ENCODE measurements around the gene TDRD9. TPM values are rescaled to one million over a fixed set of nuclear protein-coding genes. Genes with fewer than 3 reads are reported as not detected.

TDRD9 gene
- total RNA-seq, 1 donor from 2014 or later, result not detected

DNA sequence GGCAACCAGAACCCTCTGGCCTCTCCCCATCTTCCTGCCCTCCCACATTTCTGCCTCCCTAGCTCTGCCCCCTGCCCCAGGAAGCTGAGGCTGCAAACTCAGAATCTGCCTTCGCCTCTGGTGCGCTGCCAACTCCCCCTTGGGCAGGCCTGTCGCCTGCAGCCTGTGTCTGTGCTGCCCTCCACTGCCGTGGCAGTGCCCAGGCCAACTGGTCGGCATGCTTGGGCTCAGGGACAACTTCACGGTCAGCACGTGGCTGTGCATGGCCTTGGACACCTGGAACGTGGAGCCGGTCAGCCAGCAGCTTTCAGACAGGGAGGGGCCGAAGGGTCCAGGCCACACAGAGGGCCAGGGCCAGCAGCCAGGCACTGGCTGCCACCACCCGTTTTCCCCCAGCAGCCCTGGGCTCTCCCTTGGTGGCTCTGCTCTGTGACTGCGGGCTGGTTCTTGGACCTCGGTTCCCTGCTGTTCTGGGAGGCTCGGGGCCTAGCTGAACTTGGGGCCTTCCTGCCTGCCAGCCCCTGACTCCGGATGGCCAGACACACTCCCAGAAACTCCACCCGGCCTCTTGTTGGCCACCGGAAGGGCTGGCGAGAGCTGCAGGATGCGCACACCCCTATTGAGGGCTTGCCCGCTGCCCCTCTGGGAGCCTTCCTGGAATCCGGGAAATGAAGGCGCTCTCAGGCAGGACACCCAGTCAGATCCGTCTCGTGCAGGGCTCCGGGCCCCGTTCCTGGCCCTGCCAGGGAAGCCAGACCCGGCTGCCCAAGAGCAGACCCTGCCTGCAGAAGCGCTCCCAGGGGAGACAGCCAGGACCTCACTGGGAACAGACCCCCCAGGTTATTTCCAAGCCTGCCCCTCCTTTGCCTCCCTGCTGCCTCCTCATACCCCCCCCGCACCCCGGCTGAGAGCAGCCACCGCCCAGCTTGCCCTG, 46.7 kb upstream of the TDRD9 start:
- H3K36me3 Mint-ChIP-seq, result no peaks in the 10 kb centered on the region
- no peak for DNase-seq (ENCODE audit: extremely low spot score, unreplicated experiment)
- H3K9me3 Mint-ChIP-seq, result no peaks in the 10 kb centered on the region
- H3K4me1 Mint-ChIP-seq (ENCODE audit: unreplicated experiment), result peaks cover 19% of the 10 kb centered on the region
- H3K27ac Mint-ChIP-seq, result no peak overlapping the region
- TF ChIP-seq, protein P1, sequence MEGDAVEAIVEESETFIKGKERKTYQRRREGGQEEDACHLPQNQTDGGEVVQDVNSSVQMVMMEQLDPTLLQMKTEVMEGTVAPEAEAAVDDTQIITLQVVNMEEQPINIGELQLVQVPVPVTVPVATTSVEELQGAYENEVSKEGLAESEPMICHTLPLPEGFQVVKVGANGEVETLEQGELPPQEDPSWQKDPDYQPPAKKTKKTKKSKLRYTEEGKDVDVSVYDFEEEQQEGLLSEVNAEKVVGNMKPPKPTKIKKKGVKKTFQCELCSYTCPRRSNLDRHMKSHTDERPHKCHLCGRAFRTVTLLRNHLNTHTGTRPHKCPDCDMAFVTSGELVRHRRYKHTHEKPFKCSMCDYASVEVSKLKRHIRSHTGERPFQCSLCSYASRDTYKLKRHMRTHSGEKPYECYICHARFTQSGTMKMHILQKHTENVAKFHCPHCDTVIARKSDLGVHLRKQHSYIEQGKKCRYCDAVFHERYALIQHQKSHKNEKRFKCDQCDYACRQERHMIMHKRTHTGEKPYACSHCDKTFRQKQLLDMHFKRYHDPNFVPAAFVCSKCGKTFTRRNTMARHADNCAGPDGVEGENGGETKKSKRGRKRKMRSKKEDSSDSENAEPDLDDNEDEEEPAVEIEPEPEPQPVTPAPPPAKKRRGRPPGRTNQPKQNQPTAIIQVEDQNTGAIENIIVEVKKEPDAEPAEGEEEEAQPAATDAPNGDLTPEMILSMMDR (conservative IDR thresholded peaks at IDR 0.05), result no peak
- H3K4me3 Mint-ChIP-seq, result no peak overlapping the region
- peaks cover 3% of the 10 kb centered on the region for H3K27me3 Mint-ChIP-seq

DNA sequence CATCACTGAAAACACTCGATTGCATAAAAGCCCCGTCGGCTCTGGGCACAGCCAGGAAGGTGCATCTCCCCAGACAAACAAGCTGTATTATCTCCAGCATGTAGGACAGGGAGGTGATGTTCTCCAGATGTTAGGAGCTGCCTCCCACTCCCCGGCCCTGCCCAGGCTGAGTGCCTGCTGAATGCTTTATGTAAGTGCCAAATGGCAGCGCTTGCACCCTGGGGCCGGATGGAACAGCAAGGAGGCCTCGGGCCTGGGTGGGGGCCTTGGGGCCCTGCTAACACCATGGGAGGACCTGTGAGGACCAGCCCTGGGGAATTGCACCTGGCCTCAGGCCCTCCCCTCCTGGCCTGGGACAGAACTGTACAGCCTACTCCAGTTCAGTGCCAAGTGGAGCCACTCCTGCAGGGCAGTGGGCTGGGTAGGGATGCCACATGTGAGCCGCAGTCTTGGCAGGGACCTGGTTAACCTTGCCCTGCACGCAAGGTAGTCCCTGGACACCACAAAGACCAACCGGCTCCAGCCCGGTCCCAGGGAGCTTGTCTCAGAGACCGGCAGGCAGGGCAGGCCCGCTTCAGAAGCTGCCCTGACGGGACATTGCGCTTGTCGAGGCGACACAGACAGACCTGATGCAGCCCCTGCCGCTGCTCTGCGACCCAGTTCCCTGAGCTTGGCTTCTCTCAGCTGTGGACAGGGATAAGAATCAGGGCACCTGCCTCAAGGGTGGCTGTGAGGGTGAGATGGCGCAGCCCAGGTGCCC, 45.6 kb upstream of the TDRD9 start:
- Mint-ChIP-seq H3K4me1 (ENCODE audit: unreplicated experiment) (peaks cover 22% of the 10 kb centered on the region), H3K27me3 (peaks cover 3% of the 10 kb centered on the region), H3K36me3 (no peaks in the 10 kb centered on the region), H3K27ac (no peak overlapping the region), H3K9me3 (no peaks in the 10 kb centered on the region), H3K4me3 (no peak overlapping the region)
- TF ChIP-seq, protein P1 (conservative IDR thresholded peaks at IDR 0.05), result no peak
- no peak for DNase-seq (ENCODE audit: extremely low spot score, unreplicated experiment)

DNA sequence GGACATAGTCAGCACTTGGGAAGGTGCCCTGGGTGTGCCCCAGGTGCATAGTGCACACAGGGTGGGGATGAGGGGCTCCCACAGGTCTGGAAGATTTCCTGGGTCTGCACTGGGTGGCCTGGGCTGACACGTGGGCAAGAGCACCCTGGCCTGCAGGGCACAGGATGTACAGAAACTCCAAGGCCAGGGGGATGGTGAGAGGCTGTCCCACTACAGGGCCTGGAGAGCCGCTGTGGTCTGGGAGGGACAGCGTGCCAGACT, 45.1 kb upstream of the TDRD9 start:
- Mint-ChIP-seq H3K27ac (no peak overlapping the region), H3K36me3 (no peaks in the 10 kb centered on the region), H3K27me3 (peaks cover 3% of the 10 kb centered on the region), H3K4me1 (ENCODE audit: unreplicated experiment) (peaks cover 22% of the 10 kb centered on the region), H3K4me3 (no peak overlapping the region), H3K9me3 (no peaks in the 10 kb centered on the region)
- TF ChIP-seq, protein P1 (conservative IDR thresholded peaks at IDR 0.05), result no peak
- DNase-seq (ENCODE audit: extremely low spot score, unreplicated experiment), result no peak

DNA sequence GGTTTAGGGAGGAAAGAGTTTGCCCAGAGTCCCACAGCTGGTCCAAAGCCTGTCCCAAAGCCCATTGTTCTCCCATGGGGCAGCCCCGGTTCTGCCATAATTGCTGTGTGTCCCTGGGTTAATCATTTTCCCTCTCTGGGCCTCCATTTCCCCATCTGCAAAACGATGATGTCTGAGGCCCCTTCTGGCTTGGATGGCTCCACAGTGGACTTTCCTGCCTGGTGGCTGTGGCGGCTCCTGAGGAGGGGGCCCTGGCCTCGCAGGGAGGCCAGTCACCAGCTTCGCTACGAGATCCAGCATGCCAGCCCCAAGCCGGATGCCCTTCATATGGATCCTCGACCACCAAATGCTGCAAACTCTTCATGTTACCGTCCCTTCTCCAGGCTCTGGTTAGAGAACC, 43.4 kb upstream of the TDRD9 start:
- Mint-ChIP-seq H3K27ac (no peak overlapping the region), H3K27me3 (peaks cover 3% of the 10 kb centered on the region), H3K4me1 (ENCODE audit: unreplicated experiment) (peaks cover 16% of the 10 kb centered on the region), H3K36me3 (no peaks in the 10 kb centered on the region), H3K4me3 (no peak overlapping the region), H3K9me3 (no peaks in the 10 kb centered on the region)
- TF ChIP-seq, protein P1 (conservative IDR thresholded peaks at IDR 0.05), result no peak
- DNase-seq (ENCODE audit: extremely low spot score, unreplicated experiment), result no peak

DNA sequence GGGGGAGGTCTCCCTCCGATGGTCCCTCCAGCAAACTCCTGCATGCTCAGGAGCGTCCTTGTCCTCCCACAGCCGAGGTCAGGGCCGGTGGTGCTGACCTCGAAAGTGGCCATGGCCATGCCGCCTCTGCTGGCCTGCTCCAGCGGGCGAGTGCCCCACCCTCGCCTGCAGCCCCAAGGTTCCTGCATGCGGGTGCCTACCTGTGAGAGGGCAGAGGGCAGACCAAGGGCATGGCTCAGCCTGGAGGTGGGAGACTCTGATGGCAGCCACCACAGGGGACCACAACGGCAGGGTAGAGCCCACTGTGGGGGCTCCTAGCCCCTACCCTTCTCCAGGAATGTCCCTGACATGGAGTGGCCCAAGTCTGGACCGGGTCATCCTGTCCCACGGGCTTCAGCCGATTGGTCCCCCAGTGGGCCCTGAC, 42.7 kb upstream of the TDRD9 start:
- Mint-ChIP-seq H3K4me1 (ENCODE audit: unreplicated experiment) (peaks cover 10% of the 10 kb centered on the region), H3K27me3 (peaks cover 3% of the 10 kb centered on the region)
- TF ChIP-seq, protein P1 (conservative IDR thresholded peaks at IDR 0.05), result no peak

More for the DNA sequence above, 42.7 kb upstream of the TDRD9 start:
- H3K4me3 Mint-ChIP-seq, result no peak overlapping the region
- DNase-seq (ENCODE audit: extremely low spot score, unreplicated experiment), result no peak
- H3K27ac Mint-ChIP-seq, result no peak overlapping the region
- no peaks in the 10 kb centered on the region for H3K9me3 Mint-ChIP-seq
- no peaks in the 10 kb centered on the region for H3K36me3 Mint-ChIP-seq

All from type B pancreatic cell (in vitro differentiated cells).